Trophoblast cell (in vitro differentiated cells and primary cell): ENCODE data around the gene OR2V2.

Experiments
- DNase-seq, 2 donors: peaks; one replicate each; pipeline ENCODE4 v3.0.0-alpha.2; 2016
- H2AFZ ChIP-seq: 2 replicates; pipeline ENCODE4 v1.6.1; 2013; ENCODE audit warnings: low read length, moderate library complexity, mild to moderate bottlenecking; ENCODE audit not compliant: insufficient read depth, poor library complexity
- H2AK5ac ChIP-seq: 2 replicates; pipeline ENCODE4 v1.6.1; 2013; ENCODE audit warnings: mild to moderate bottlenecking, low read length
- H2BK120ac ChIP-seq: 2 replicates; pipeline ENCODE4 v1.6.1; 2013; ENCODE audit warnings: low read length, mild to moderate bottlenecking, moderate library complexity; ENCODE audit not compliant: insufficient read depth, poor library complexity
- H2BK12ac ChIP-seq: 2 replicates; pipeline ENCODE4 v1.6.1; 2013; ENCODE audit warnings: mild to moderate bottlenecking, low read length, moderate library complexity
- H2BK5ac ChIP-seq: 2 replicates; pipeline ENCODE4 v1.6.1; 2013; ENCODE audit warnings: low read length, low read depth, moderate library complexity, mild to moderate bottlenecking; ENCODE audit not compliant: poor library complexity
- H3K14ac ChIP-seq: 2 replicates; pipeline ENCODE4 v1.6.1; 2013; ENCODE audit warnings: mild to moderate bottlenecking, low read length
- H3K18ac ChIP-seq: 2 replicates; pipeline ENCODE4 v1.6.1; 2013; ENCODE audit warnings: mild to moderate bottlenecking, low read length
- H3K23ac ChIP-seq: 2 replicates; pipeline ENCODE4 v1.6.1; 2013; ENCODE audit warnings: low read length
- H3K27ac ChIP-seq: 2 replicates; pipeline ENCODE4 v1.5.1; 2013; ENCODE audit warnings: low read depth, mild to moderate bottlenecking, inconsistent platforms, low read length, moderate library complexity
- H3K27me3 ChIP-seq: 2 replicates; pipeline ENCODE4 v1.6.1; 2013; ENCODE audit warnings: inconsistent platforms, mild to moderate bottlenecking, low read length, moderate library complexity; ENCODE audit not compliant: insufficient read depth
- H3K36me3 ChIP-seq, 2 experiments: 1 replicate in 1 of 2; 2 replicates in 1 of 2; pipeline ENCODE4 v1.6.1; 2013; ENCODE audit warnings: low read length in 2 of 2, mild to moderate bottlenecking in 2 of 2, moderate library complexity in 1 of 2; ENCODE audit not compliant: insufficient read depth in 2 of 2, control insufficient read depth in 1 of 2
- H3K4ac ChIP-seq: 2 replicates; pipeline ENCODE4 v1.6.1; 2013; ENCODE audit warnings: low read depth, mild to moderate bottlenecking, low read length, moderate library complexity
- H3K4me1 ChIP-seq, 2 experiments: 1 replicate in 1 of 2; 2 replicates in 1 of 2; pipeline ENCODE4 v1.6.1; 2013; ENCODE audit warnings: low read length in 2 of 2, mild to moderate bottlenecking in 2 of 2, moderate library complexity in 1 of 2; ENCODE audit not compliant: insufficient read depth in 2 of 2, control insufficient read depth in 1 of 2
- H3K4me2 ChIP-seq: 2 replicates; pipeline ENCODE4 v1.6.1; 2013; ENCODE audit warnings: inconsistent platforms, mild to moderate bottlenecking, low read length, moderate library complexity
- H3K4me3 ChIP-seq: 2 replicates; pipeline ENCODE4 v1.5.1; 2013; ENCODE audit warnings: mild to moderate bottlenecking, low read depth, low read length, inconsistent platforms
- H3K79me1 ChIP-seq: one replicate; pipeline ENCODE4 v1.6.1; 2013; ENCODE audit warnings: low read length
- H3K79me2 ChIP-seq: 2 replicates; pipeline ENCODE4 v1.6.1; 2013; ENCODE audit warnings: low read length, mild to moderate bottlenecking; ENCODE audit not compliant: control insufficient read depth, insufficient read depth, poor library complexity
- H3K9ac ChIP-seq: 2 replicates; pipeline ENCODE4 v1.6.1; 2013; ENCODE audit warnings: mild to moderate bottlenecking, low read length
- H3K9me3 ChIP-seq: 2 replicates; pipeline ENCODE4 v1.6.1; 2013; ENCODE audit warnings: low read depth, mild to moderate bottlenecking, control low read depth, inconsistent platforms, low read length; ENCODE audit not compliant: insufficient read depth
- H4K12ac ChIP-seq: 2 replicates; pipeline ENCODE4 v1.6.1; 2013; ENCODE audit warnings: low read depth, mild to moderate bottlenecking, low read length, moderate library complexity
- H4K8ac ChIP-seq: 2 replicates; pipeline ENCODE4 v1.6.1; 2013; ENCODE audit warnings: low read depth, mild to moderate bottlenecking, low read length, moderate library complexity
- H4K91ac ChIP-seq: one replicate; pipeline ENCODE4 v1.6.1; 2013; ENCODE audit warnings: low read depth, mild to moderate bottlenecking, low read length, moderate library complexity
- WGBS: extraction: QIAGEN DNeasy Blood & Tissue Kit; methylation state at CpG from one replicate; pipeline ENCODE4 v1.1.7; 2013; ENCODE audit warnings: missing lambda C conversion rate; ENCODE audit not compliant: insufficient read length, insufficient coverage; ENCODE audit errors: extremely low coverage; 5-methylcytosine and 5-hydroxymethylcytosine counted together

The OR2V2 gene

DNA sequence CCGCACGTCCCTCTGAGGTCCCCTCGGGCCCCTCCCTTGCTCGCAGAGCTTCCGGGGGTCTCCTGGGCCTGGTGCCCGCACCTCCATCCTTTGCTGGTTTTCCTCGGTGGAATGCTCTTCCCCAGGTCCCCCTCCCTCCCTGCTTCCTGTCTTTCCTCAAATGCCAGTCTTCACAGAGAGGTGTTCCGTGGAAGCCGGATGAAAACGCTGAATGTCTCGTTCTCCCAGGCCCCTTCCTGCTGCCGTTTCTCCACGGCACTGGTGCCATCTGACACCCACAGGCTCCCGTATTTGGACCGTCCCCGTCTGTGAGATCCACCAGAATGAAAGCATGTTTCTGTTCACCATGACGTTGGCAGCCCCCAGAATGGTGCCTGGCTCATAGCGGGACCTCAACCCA is 20.5 kb upstream of the OR2V2 start:
- no CpG with 5 or more reads among the region's 18 CpGs for WGBS
- no peaks in the 10 kb centered on the region for H3K4me1 ChIP-seq
- no peak overlapping the region for H2BK12ac ChIP-seq

GRCh38 chr5:181127456-181127855 is 19.9 kb upstream of the OR2V2 start:
- no CpG with 5 or more reads among the region's 10 CpGs for WGBS

More for the DNA sequence above, 20.5 kb upstream of the OR2V2 start:
- Histone ChIP-seq H3K14ac (no peak overlapping the region), H3K9ac (no peak overlapping the region), H4K8ac (no peak overlapping the region), H3K36me3 (no peaks in the 10 kb centered on the region), H3K18ac (no peak overlapping the region), H3K23ac (no peak overlapping the region), H3K4ac (no peak overlapping the region), H4K91ac (no peak overlapping the region), H3K27ac (no peak overlapping the region), H3K4me2 (no peak overlapping the region), H3K9me3 (peaks cover 2% of the 10 kb centered on the region), H3K79me1 (no peaks in the 10 kb centered on the region), H3K27me3 (peaks cover 2% of the 10 kb centered on the region), H2AFZ (no peak overlapping the region), H3K79me2 (no peaks in the 10 kb centered on the region), H2BK120ac (no peak overlapping the region), H2AK5ac (no peak overlapping the region), H4K12ac (no peak overlapping the region), H3K4me3 (no peak overlapping the region), H2BK5ac (no peak overlapping the region)
- DNase-seq, result no peak

GRCh38 chr5:181127907-181128626 is 19.3 kb upstream of the OR2V2 start:
- Histone ChIP-seq H3K36me3 (no peaks in the 10 kb centered on the region), H3K9ac (no peak overlapping the region), H4K91ac (no peak overlapping the region), H3K27ac (no peak overlapping the region), H3K23ac (no peak overlapping the region), H3K4me3 (no peak overlapping the region), H2AFZ (no peak overlapping the region), H3K27me3 (peaks cover 2% of the 10 kb centered on the region), H2BK120ac (no peak overlapping the region), H3K79me2 (no peaks in the 10 kb centered on the region), H4K12ac (no peak overlapping the region), H3K79me1 (no peaks in the 10 kb centered on the region), H3K4ac (no peak overlapping the region), H3K4me1 (no peaks in the 10 kb centered on the region), H3K18ac (no peak overlapping the region), H4K8ac (no peak overlapping the region), H2BK12ac (no peak overlapping the region), H3K14ac (no peak overlapping the region), H2AK5ac (no peak overlapping the region), H2BK5ac (no peak overlapping the region), H3K9me3 (peaks cover 2% of the 10 kb centered on the region), H3K4me2 (no peak overlapping the region)
- DNase-seq, result no peak
- WGBS, result no CpG with 5 or more reads among the region's 15 CpGs

More at GRCh38 chr5:181127456-181127855, 19.9 kb upstream of the OR2V2 start:
- Histone ChIP-seq H3K4ac (no peak overlapping the region), H2AFZ (no peak overlapping the region), H3K14ac (no peak overlapping the region), H2AK5ac (no peak overlapping the region), H3K9ac (no peak overlapping the region), H3K79me2 (no peaks in the 10 kb centered on the region), H3K27ac (no peak overlapping the region), H3K4me3 (no peak overlapping the region), H2BK12ac (no peak overlapping the region), H2BK5ac (no peak overlapping the region), H3K27me3 (peaks cover 2% of the 10 kb centered on the region), H3K4me1 (no peaks in the 10 kb centered on the region), H3K9me3 (peaks cover 2% of the 10 kb centered on the region), H3K18ac (no peak overlapping the region), H4K91ac (no peak overlapping the region), H2BK120ac (no peak overlapping the region), H3K79me1 (no peaks in the 10 kb centered on the region), H4K8ac (no peak overlapping the region), H4K12ac (no peak overlapping the region), H3K4me2 (no peak overlapping the region), H3K36me3 (no peaks in the 10 kb centered on the region), H3K23ac (no peak overlapping the region)
- DNase-seq, result no peak

- WGBS, result no CpG with 5 or more reads among the region's 7 CpGs
- Histone ChIP-seq H2BK120ac (no peak overlapping the region), H2AK5ac (no peak overlapping the region), H3K27me3 (no peaks in the 10 kb centered on the region), H3K9ac (no peak overlapping the region), H3K27ac (no peak overlapping the region), H2BK5ac (no peak overlapping the region), H3K23ac (no peak overlapping the region), H2AFZ (no peak overlapping the region), H2BK12ac (no peak overlapping the region), H3K36me3 (no peaks in the 10 kb centered on the region), H3K4me3 (no peak overlapping the region), H3K14ac (no peak overlapping the region), H3K4me1 (no peaks in the 10 kb centered on the region), H3K4me2 (no peak overlapping the region), H3K79me2 (no peaks in the 10 kb centered on the region), H4K8ac (no peak overlapping the region), H3K4ac (no peak overlapping the region), H3K18ac (no peak overlapping the region), H3K79me1 (no peaks in the 10 kb centered on the region), H4K12ac (no peak overlapping the region), H3K9me3 (peaks cover 4% of the 10 kb centered on the region), H4K91ac (no peak overlapping the region)
- no peak for DNase-seq
These were observed 17.8 kb upstream of the OR2V2 start for GRCh38 chr5:181129601-181130000.
